Large intestine (tissue), 3 donors: ENCODE measurements around the gene ARID4B. TPM values are rescaled to one million over a fixed set of nuclear protein-coding genes. Genes with fewer than 3 reads are reported as not detected.

Source experiments
- DNase-seq, 2 donors: peaks; one replicate each; pipeline versions ENCODE4 v3.0.0 to v3.0.0-alpha.2; 2013
- H3K27ac ChIP-seq: one replicate; pipeline ENCODE4 v1.5.1; 2013; ENCODE audit warnings: low read length
- H3K27me3 ChIP-seq: 2 replicates; pipeline ENCODE4 v1.6.1; 2013; ENCODE audit warnings: low read length; ENCODE audit not compliant: control insufficient read depth, insufficient read depth
- H3K36me3 ChIP-seq: 2 replicates; pipeline ENCODE4 v1.6.1; 2013; ENCODE audit warnings: low read length; ENCODE audit not compliant: control insufficient read depth, insufficient read depth
- H3K4me1 ChIP-seq: one replicate; pipeline ENCODE4 v1.6.1; 2013; ENCODE audit warnings: low read length; ENCODE audit not compliant: control insufficient read depth, insufficient read depth
- H3K4me3 ChIP-seq: one replicate; pipeline ENCODE4 v1.5.1; 2013; ENCODE audit warnings: low read length
- H3K9me3 ChIP-seq: one replicate; pipeline ENCODE4 v1.6.1; 2013; ENCODE audit warnings: mild to moderate bottlenecking, low read depth, low read length, moderate library complexity; ENCODE audit not compliant: control insufficient read depth
- WGBS: methylation state at CpG from one replicate; pipeline ENCODE4 v1.1.5; 2013; ENCODE audit warnings: low lambda C conversion rate; ENCODE audit not compliant: insufficient coverage; 5-methylcytosine and 5-hydroxymethylcytosine counted together
- polyA plus RNA-seq: library from polyadenylated mRNA; unstranded; fragments of 120-200 nt; gene quantifications from one replicate; pipeline ENCODE4 v1.2.1, GENCODE V29; 2013

Gene ARID4B
- polyA plus RNA-seq, 1 donor: 27.0 TPM

DNA sequence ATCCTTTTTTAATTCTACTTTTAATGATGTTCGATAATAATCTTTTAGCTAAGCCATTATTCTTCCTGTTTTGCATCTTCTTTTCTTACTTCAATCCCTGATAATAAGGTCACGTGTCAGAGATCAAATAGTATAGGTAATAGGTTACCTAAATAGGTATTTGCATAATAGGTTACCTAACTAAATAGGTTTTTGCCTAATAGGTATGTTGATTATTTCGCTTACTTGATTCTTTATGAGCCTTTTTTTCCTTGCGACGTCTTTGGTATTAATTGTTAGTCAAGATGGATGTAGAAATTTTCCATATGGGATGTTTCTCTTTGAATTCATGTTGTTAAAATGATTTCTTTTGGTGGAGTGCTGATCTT, 2.9 kb upstream of the ARID4B start:
- Histone ChIP-seq H3K27ac (no peak overlapping the region), H3K36me3 (peaks cover 3% of the 10 kb centered on the region), H3K4me1 (no peaks in the 10 kb centered on the region), H3K4me3 (no peak overlapping the region), H3K27me3 (no peaks in the 10 kb centered on the region), H3K9me3 (no peaks in the 10 kb centered on the region)
- 92% methylated on average over 5 of the region's 5 CpGs for WGBS
- no peak for DNase-seq

DNA sequence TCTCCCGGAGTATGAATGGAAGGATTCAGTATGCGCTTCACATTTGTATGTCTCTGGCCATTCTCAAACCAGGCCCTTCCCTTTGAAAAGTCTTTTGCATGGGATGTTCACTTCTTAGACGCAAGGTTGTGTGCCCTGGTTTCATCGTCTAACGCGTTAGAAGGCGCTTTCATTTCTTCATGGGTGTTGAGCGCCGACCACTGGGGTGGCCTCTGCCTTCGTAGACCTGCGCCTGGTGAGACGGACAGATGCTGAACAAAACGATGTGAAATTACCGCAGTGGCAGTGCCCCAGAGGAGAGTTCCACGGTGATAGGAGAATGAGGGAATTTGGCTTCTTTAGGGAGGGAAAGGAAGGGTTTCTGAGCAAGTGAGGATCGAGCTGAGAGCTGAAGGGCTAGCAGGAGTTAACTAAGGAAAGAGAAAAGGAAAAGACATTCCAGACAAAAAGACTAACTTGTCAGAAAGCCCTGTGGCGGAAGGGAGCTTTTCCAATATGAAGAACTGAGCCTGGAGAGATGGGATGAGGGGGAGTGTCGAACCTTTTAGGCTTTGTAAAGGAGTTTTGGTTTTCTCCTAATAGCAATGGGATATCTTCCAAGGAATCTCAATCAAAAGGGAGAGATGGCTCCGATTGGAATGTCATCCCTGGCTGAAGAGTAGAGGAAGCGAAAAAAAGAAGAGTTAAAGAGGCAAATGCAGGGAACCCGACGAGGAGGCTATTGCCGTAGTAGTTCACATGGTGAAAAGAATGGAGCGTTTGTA, 1.3 kb upstream of the ARID4B start:
- Histone ChIP-seq H3K9me3 (no peaks in the 10 kb centered on the region), H3K36me3 (no peaks in the 10 kb centered on the region), H3K4me1 (no peaks in the 10 kb centered on the region), H3K4me3 (peak overlapping the region; percentile 73), H3K27ac (peak overlapping the region; percentile 91), H3K27me3 (no peaks in the 10 kb centered on the region)
- peak in 1 of 2 donors; percentile 28 for DNase-seq
- WGBS: 0% methylated on average over 5 of the region's 24 CpGs

DNA sequence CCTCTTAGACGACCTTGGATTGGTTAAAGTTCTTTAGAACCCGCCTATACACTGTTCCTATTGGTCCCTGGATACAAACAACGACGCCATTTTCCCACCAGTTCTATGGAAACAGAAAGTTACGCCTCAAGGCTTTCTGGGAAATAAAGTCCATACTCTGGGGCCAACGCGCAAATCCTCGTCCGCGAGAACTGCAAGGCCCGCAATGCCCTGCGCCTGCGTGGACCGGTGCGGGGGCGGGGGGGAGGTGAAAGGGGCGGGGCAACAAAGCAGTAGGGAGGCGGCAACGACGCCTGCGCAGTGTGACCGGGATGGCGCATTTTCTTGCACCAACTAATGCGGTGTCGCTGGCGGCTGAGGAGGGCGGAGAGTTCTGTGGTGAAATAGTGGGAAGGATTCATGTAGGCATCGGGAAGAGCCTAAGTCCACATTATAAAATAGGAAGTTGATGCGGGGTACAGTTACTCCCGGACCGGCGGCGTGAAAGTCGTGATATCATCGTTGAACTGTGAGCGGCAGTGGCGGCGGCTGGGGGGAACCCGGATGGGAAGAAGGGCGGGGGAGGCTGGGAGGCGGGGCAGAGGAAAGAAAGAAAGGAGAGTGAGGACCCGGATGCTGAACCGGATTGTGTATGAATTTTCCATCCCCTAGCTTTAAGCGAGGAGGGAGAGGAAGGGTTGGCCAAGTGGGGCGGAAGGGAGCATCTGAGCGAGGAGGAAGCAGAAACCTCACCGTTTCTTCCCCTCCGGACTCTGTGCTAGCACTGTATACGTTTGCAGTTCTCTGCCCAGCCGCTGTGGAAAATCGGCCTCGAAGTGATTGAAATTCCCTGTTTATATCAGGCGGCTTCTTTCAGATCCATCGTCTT, 526 bp upstream of the ARID4B start, which contains the start of gene GGPS1:
Gene GGPS1 (plus strand): TSS at position 300 of the 868 bp plus-strand sequence. CDS start 6,695 bp downstream, outside the sequence.
- Histone ChIP-seq H3K4me3 (peak within 1 kb of the TSS; percentile 99), H3K27ac (peak within 1 kb of the TSS; percentile 98), H3K4me1 (no peaks in the 10 kb centered on the region), H3K27me3 (no peaks in the 10 kb centered on the region), H3K36me3 (no peaks in the 10 kb centered on the region), H3K9me3 (no peaks in the 10 kb centered on the region)
- 0% methylated on average over 2 of the region's 54 CpGs for WGBS
- peak; percentile 99 to 100 for DNase-seq

DNA sequence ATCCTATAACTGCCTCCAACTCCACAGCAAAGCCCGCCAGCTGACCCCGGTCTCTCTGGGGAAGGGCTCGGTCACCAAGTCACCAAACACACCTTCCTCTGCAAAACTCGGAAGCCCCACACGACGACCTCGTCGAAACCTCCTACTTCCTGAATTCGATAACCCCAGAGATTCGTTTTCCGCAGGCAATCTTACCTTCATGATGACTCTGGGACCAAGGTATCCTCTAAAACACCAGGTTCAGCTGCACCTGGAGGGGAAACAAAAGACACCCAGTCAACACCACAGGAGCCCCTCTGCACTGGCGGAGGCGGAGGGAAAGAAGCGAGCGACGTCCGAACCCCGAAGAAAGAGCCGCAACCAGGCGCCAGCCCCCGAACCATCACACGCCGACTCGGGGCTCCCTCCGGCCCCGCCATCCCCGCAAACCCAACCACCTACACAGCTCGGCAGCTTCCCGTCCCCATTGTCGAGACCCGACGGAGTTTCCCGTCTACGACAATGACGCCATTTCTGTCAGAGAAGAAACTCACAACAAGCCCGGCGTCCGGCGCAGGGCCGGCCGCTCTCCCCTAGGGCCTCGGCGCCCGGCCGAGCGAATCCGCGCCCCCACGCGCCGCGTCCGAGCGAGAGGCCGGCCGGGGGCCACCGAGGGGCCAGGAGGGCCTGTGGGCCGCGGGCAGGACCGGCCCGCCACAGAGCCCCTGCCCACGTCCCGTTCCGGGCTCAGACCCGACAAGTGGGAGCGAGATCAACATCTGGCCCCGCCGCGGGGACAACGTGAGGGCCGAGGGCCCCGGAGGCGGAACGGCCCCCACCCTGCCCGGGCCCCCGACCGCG, 1.0 kb downstream of the ARID4B start:
- H3K36me3 ChIP-seq: no peaks in the 10 kb centered on the region
- no CpG with 5 or more reads among the region's 78 CpGs for WGBS
- no peaks in the 10 kb centered on the region for H3K9me3 ChIP-seq
- peak overlapping the region; percentile 99 for H3K4me3 ChIP-seq
- no peaks in the 10 kb centered on the region for H3K27me3 ChIP-seq
- peak overlapping the region; percentile 98 for H3K27ac ChIP-seq
- no peaks in the 10 kb centered on the region for H3K4me1 ChIP-seq
- DNase-seq: peak; percentile 22 to 61

DNA sequence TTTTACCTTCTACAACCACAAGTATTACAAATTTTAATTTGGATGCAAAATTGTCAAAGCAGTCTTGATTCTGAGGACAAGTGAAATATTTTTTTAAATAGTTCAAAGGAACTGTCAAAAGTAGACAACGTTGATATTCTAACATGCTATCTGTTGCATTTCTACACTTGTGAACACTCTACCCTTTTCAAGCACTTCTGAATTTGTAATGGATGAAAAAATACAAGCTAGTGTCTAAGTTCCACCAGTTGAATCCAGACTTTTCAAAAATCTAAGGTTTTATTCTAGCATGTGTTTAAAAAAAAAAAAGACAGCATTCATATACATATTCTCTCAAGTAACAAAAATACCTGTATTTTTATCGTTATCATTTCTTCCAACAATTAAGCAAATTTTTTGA, 2.1 kb downstream of the ARID4B start:
- 17% methylated on average over 2 of the region's 2 CpGs for WGBS
- no peak for DNase-seq
- no peaks in the 10 kb centered on the region for H3K9me3 ChIP-seq
- H3K36me3 ChIP-seq: peaks cover 3% of the 10 kb centered on the region
- H3K4me1 ChIP-seq: no peaks in the 10 kb centered on the region
- no peak overlapping the region for H3K27ac ChIP-seq
- no peaks in the 10 kb centered on the region for H3K27me3 ChIP-seq
- peak overlapping the region; percentile 99 for H3K4me3 ChIP-seq

DNA sequence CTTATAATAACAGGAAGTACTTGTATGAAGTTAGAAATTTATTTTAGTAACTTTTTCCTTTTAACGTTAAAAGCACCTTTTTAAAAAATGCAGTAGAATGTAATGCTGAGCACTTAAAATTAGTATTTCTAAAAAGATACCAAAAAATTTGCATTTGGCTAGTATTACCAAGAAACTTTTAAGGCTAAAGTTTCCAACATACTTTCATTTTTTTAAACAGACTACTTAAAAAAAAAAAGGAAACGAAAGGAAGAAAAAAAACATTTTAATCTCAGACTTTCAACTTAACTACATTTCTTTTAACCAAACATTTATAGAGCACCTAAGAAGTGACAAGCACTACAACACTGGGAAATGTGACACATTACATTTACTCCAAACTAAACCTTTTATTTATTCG, 2.8 kb downstream of the ARID4B start:
- Histone ChIP-seq H3K4me1 (no peaks in the 10 kb centered on the region), H3K36me3 (peaks cover 6% of the 10 kb centered on the region), H3K4me3 (peak overlapping the region; percentile 99), H3K27ac (no peak overlapping the region), H3K9me3 (no peaks in the 10 kb centered on the region), H3K27me3 (no peaks in the 10 kb centered on the region)
- no peak for DNase-seq
- 45% methylated on average over 2 of the region's 3 CpGs for WGBS

- no peak for DNase-seq
- no peaks in the 10 kb centered on the region for H3K4me1 ChIP-seq
- WGBS: 92% methylated on average over 2 of the region's 5 CpGs
- H3K36me3 ChIP-seq: peaks cover 6% of the 10 kb centered on the region
- H3K4me3 ChIP-seq: no peak overlapping the region
- no peaks in the 10 kb centered on the region for H3K9me3 ChIP-seq
- H3K27me3 ChIP-seq: no peaks in the 10 kb centered on the region
- no peak overlapping the region for H3K27ac ChIP-seq
These were observed 3.7 kb downstream of the ARID4B start for GRCh38 chr1:235324296-235324695.

- WGBS: 95% methylated on average over 4 of the region's 6 CpGs
- Histone ChIP-seq H3K27ac (no peak overlapping the region), H3K36me3 (peaks cover 9% of the 10 kb centered on the region), H3K9me3 (no peaks in the 10 kb centered on the region), H3K4me3 (no peak overlapping the region), H3K27me3 (no peaks in the 10 kb centered on the region), H3K4me1 (no peaks in the 10 kb centered on the region)
- DNase-seq: no peak
These were observed 7.3 kb downstream of the ARID4B start for GRCh38 chr1:235320521-235321179.

- H3K4me3 ChIP-seq: no peak overlapping the region
- no CpG with 5 or more reads among the region's 2 CpGs for WGBS
- no peaks in the 10 kb centered on the region for H3K9me3 ChIP-seq
- H3K27ac ChIP-seq: no peak overlapping the region
- no peaks in the 10 kb centered on the region for H3K4me1 ChIP-seq
- H3K27me3 ChIP-seq: no peaks in the 10 kb centered on the region
- H3K36me3 ChIP-seq: peaks cover 9% of the 10 kb centered on the region
- DNase-seq: no peak
These were observed 8.7 kb downstream of the ARID4B start for GRCh38 chr1:235319255-235319654.
